ENCODE measurements around the gene HPS3. TPM values are rescaled to one million over a fixed set of nuclear protein-coding genes. Genes with fewer than 3 reads are reported as not detected.

Gene HPS3
- polyA plus RNA-seq, 1 of the 3 experiments (the other 2 are of a cell fraction) = 9.4 TPM

DNA sequence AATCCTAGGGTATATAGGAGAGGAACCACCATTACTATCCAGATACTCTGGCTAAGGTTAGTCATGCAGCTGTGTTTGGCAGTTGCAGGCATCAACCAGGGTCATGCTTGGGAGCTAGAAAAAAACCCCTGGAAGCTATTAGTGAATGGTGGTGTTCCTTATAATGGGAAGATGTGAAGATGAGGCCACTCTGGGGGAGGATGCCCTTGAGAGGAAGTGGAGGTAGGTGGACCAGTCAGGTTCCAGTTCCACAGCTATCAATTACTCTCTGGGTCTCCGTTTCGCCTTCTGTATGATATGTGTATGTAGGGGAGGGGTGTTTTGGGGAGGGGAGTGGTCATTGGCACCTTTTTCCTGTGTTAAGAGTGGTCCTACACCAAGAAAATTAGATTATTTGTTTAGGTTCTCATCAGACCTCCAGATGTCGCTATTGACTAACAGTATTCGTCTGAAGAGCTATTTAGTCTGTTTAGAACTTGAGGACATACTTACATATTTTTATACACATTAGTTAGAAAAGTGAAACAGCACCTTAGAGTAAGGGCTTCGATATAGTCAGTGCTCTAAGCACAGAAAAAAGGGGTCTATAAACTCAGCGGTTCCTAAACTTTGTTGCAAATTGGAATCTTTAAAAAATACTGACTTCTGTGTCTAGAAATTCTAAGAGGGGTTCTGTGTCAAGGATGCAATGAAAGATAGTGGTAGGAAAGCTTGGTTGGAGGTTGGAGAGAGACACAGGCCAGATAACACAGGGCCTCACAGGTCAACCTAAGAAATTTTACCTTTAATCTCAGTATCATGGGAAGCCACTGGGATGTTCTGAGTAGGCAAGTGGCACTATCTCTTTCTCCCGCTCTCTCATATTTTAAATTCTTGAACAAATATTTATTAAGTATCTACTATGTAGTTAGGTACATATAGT, 9.1 kb upstream of the HPS3 start:
- Histone ChIP-seq H3K9me2 (no peaks in the 10 kb centered on the region), H3K9me3 (no peaks in the 10 kb centered on the region), H3K27ac (ENCODE audit: low read depth in 2 of 2, low read length in 1 of 2) (no peak overlapping the region; a peak in 1 of 4 replicates), H3K4me3 (ENCODE audit: low read depth in 2 of 2, low read length in 1 of 2) (no peak overlapping the region), H4K20me1 (ENCODE audit: insufficient read depth) (no peaks in the 10 kb centered on the region), H3K4me1 (ENCODE audit: control insufficient read depth in 1 of 2, insufficient read depth in 2 of 2, low read depth in 1 of 2, low read length in 1 of 2) (no peaks in the 10 kb centered on the region), H3K79me2 (ENCODE audit: insufficient read depth) (no peaks in the 10 kb centered on the region), H3K9ac (no peak overlapping the region), H3K36me3 (replicated peaks in 1 of 2; ENCODE audit: control insufficient read depth in 1 of 2, insufficient read depth in 2 of 2, low read length in 1 of 2) (no peaks in the 10 kb centered on the region), H3K4me2 (no peak overlapping the region), H2AFZ (ENCODE audit: low read depth) (peak overlapping the region; percentile 47; the same call in 1 of the 2 replicates), H3K27me3 (ENCODE audit: insufficient read depth) (no peaks in the 10 kb centered on the region), H3F3A (replicated peaks; ENCODE audit: insufficient read depth) (peaks cover 3% of the 10 kb centered on the region)
- ChIA-PET CTCF (interaction anchor here (0.5 to 8.2 kb wide), 57 partner anchors 9 to 467 kb away, joined by 3 to 126 read pairs (median 3); partner anchors contain the start of gene HPS3), POLR2A (no interaction called here)
- TF ChIP-seq TCF12 (IDR thresholded peaks at IDR 0.05) (no peak), RFX5 (IDR thresholded peaks at IDR 0.05; ENCODE audit: low read length) (no peak), PBX3 (IDR thresholded peaks at IDR 0.05) (no peak), GABPA (IDR thresholded peaks at IDR 0.05; ENCODE audit: low read depth) (no peak), USF2 (IDR thresholded peaks at IDR 0.05; ENCODE audit: borderline replicate concordance, low read depth, low read length) (no peak), FOXJ3 (CRISPR knock-in tag; IDR thresholded peaks at IDR 0.05) (no peak), RAD21 (IDR thresholded peaks at IDR 0.05; ENCODE audit: low read length) (peak; percentile 93), SMC3 (IDR thresholded peaks at IDR 0.05; ENCODE audit: low read depth, low read length) (peak; percentile 81), SIN3A (IDR thresholded peaks at IDR 0.05; ENCODE audit: borderline replicate concordance, low read depth, low read length) (no peak), TAF1 (IDR thresholded peaks at IDR 0.05; ENCODE audit: borderline replicate concordance, low read depth, low read length) (no peak), ELF1 (IDR thresholded peaks at IDR 0.05) (no peak), MXI1 (IDR thresholded peaks at IDR 0.05; ENCODE audit: low read depth, low read length) (no peak), ZBTB33 (IDR thresholded peaks at IDR 0.05; ENCODE audit: borderline replicate concordance, low read depth) (no peak), YY1 (IDR thresholded peaks at IDR 0.05; ENCODE audit: low read depth) (no peak), RCOR1 (IDR thresholded peaks at IDR 0.05; ENCODE audit: low read length) (no peak)
- TF ChIP-seq, protein P1, sequence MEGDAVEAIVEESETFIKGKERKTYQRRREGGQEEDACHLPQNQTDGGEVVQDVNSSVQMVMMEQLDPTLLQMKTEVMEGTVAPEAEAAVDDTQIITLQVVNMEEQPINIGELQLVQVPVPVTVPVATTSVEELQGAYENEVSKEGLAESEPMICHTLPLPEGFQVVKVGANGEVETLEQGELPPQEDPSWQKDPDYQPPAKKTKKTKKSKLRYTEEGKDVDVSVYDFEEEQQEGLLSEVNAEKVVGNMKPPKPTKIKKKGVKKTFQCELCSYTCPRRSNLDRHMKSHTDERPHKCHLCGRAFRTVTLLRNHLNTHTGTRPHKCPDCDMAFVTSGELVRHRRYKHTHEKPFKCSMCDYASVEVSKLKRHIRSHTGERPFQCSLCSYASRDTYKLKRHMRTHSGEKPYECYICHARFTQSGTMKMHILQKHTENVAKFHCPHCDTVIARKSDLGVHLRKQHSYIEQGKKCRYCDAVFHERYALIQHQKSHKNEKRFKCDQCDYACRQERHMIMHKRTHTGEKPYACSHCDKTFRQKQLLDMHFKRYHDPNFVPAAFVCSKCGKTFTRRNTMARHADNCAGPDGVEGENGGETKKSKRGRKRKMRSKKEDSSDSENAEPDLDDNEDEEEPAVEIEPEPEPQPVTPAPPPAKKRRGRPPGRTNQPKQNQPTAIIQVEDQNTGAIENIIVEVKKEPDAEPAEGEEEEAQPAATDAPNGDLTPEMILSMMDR (IDR thresholded peaks at IDR 0.05) = peak; percentile 73
- TF ChIP-seq, protein P2, sequence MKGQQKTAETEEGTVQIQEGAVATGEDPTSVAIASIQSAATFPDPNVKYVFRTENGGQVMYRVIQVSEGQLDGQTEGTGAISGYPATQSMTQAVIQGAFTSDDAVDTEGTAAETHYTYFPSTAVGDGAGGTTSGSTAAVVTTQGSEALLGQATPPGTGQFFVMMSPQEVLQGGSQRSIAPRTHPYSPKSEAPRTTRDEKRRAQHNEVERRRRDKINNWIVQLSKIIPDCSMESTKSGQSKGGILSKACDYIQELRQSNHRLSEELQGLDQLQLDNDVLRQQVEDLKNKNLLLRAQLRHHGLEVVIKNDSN (IDR thresholded peaks at IDR 0.05; ENCODE audit: borderline replicate concordance, low read depth) = no peak
- peak; percentile 65 for DNase-seq
- 20% methylated on average over 7 of the region's 7 CpGs for WGBS (ENCODE audit: low lambda C conversion rate)

Data from SK-N-SH (cell line).